ENCODE results near the gene BACE2. TPM values are rescaled to one million over a fixed set of nuclear protein-coding genes. Genes with fewer than 3 reads are reported as not detected.

Gene BACE2
- total RNA-seq, 1 donor from 2014 or later, result 2.2 TPM

GRCh38 chr21:41322496-41323382 is 154.8 kb downstream of the BACE2 start:
- intact Hi-C loops (cut with micrococcal nuclease), result no loop called here
- Mint-ChIP-seq H3K36me3 (ENCODE audit: low read depth) (no peaks in the 10 kb centered on the region), H3K27me3 (ENCODE audit: low read depth) (peaks cover 19% of the 10 kb centered on the region), H3K4me3 (ENCODE audit: low read depth) (no peak overlapping the region), H3K27ac (no peak overlapping the region), H3K4me1 (ENCODE audit: low read depth) (no peaks in the 10 kb centered on the region), H3K9me3 (no peaks in the 10 kb centered on the region)
- DNase-seq (ENCODE audit: low spot score), result no peak

- Mint-ChIP-seq H3K4me1 (ENCODE audit: low read depth) (no peaks in the 10 kb centered on the region), H3K27me3 (ENCODE audit: low read depth) (peaks cover 5% of the 10 kb centered on the region), H3K36me3 (ENCODE audit: low read depth) (no peaks in the 10 kb centered on the region), H3K9me3 (no peaks in the 10 kb centered on the region), H3K4me3 (ENCODE audit: low read depth) (no peak overlapping the region), H3K27ac (no peak overlapping the region)
- intact Hi-C loops (cut with micrococcal nuclease), result no loop called here
- DNase-seq (ENCODE audit: low spot score), result no peak
Observed at GRCh38 chr21:41325138-41325912, 157.4 kb downstream of the BACE2 start.

- no peaks in the 10 kb centered on the region for H3K4me1 Mint-ChIP-seq (ENCODE audit: low read depth)
- H3K36me3 Mint-ChIP-seq (ENCODE audit: low read depth), result no peaks in the 10 kb centered on the region
- H3K4me3 Mint-ChIP-seq (ENCODE audit: low read depth), result no peak overlapping the region
- no peak overlapping the region for H3K27ac Mint-ChIP-seq
- H3K27me3 Mint-ChIP-seq (ENCODE audit: low read depth), result peaks cover 10% of the 10 kb centered on the region
- H3K9me3 Mint-ChIP-seq, result no peaks in the 10 kb centered on the region
- DNase-seq (ENCODE audit: low spot score), result no peak
- intact Hi-C loops (cut with micrococcal nuclease), result no loop called here
Observed at GRCh38 chr21:41326414-41327080, 158.6 kb downstream of the BACE2 start.

DNA sequence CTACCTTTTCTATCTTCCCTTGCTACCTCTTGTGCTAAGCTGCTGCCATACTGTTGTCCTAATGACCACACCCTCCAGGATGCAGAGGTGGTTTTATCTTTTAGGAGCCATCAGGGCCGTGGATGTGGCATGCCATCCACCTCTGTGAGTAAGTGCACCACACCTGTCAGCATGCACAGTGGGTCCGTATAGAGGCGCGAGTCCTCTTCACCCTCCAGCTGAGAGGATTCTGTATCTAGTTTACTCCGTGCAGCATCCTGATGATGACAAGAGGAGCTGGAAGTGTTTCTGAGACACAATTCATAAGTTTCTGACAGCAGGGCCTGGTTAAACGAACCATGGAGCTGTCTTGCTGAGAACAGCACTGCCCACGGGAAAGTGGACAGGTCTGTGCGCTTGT is 159.8 kb downstream of the BACE2 start:
- DNase-seq (ENCODE audit: low spot score), result no peak

GRCh38 chr21:41328660-41329607 is 161.0 kb downstream of the BACE2 start:
- Mint-ChIP-seq H3K4me1 (ENCODE audit: low read depth) (no peaks in the 10 kb centered on the region), H3K27me3 (ENCODE audit: low read depth) (peaks cover 19% of the 10 kb centered on the region), H3K27ac (no peak overlapping the region), H3K9me3 (peaks cover 4% of the 10 kb centered on the region), H3K36me3 (ENCODE audit: low read depth) (no peaks in the 10 kb centered on the region), H3K4me3 (ENCODE audit: low read depth) (no peak overlapping the region)
- intact Hi-C loops (cut with micrococcal nuclease), result no loop called here
- DNase-seq (ENCODE audit: low spot score), result no peak

More for the DNA sequence above, 159.8 kb downstream of the BACE2 start:
- H3K4me3 Mint-ChIP-seq (ENCODE audit: low read depth), result no peak overlapping the region
- peaks cover 15% of the 10 kb centered on the region for H3K27me3 Mint-ChIP-seq (ENCODE audit: low read depth)
- no peaks in the 10 kb centered on the region for H3K36me3 Mint-ChIP-seq (ENCODE audit: low read depth)
- H3K27ac Mint-ChIP-seq, result no peak overlapping the region
- intact Hi-C loops (cut with micrococcal nuclease), result no loop called here
- no peaks in the 10 kb centered on the region for H3K4me1 Mint-ChIP-seq (ENCODE audit: low read depth)
- H3K9me3 Mint-ChIP-seq, result no peaks in the 10 kb centered on the region

Other genes starting within 250 kb of the BACE2 start
- gene FAM3B, start 148.6 kb downstream of the BACE2 start, total RNA-seq, result not detected in 2 replicates
- 5.3 and 6.1 TPM in 2 replicates for gene MX2, start 193.9 kb downstream of the BACE2 start, total RNA-seq

Data from activated T-helper 2 cell treated with anti-CD3 and anti-CD28 coated beads, Interferon-gamma antibody, Interleukin-2, Interleukin-4, amounts not matched to agents 10 μg/mL and 5 μg/mL and 100 μg/mL, durations not matched to agents 14 hours and 24 hours and 36 hours (primary cell).